ENCODE data around the gene RIMS4.

RIMS4 gene

GRCh38 chr20:44704551-44704971, 105.8 kb downstream of the RIMS4 start:
- DNase-seq (ENCODE audit: extremely low read depth in 1 of 2, low read depth in 1 of 2): no peak

GRCh38 chr20:44703956-44704488, 106.3 kb downstream of the RIMS4 start:
- DNase-seq (ENCODE audit: extremely low read depth in 1 of 2, low read depth in 1 of 2): no peak

GRCh38 chr20:44703183-44703925, 107.0 kb downstream of the RIMS4 start:
- DNase-seq (ENCODE audit: extremely low read depth in 1 of 2, low read depth in 1 of 2): no peak

GRCh38 chr20:44702776-44703175, 107.6 kb downstream of the RIMS4 start:
- no peak for DNase-seq (ENCODE audit: extremely low read depth in 1 of 2, low read depth in 1 of 2)

- DNase-seq (ENCODE audit: extremely low read depth in 1 of 2, low read depth in 1 of 2): no peak
Measured at GRCh38 chr20:44701858-44702256, 108.5 kb downstream of the RIMS4 start.

Measured in stimulated activated CD8-positive, alpha-beta memory T cell treated with anti-CD3 and anti-CD28 coated beads, Interleukin-7, amount 100 ng/mL, for 48 hours (primary cell).